ENCODE results near the gene AMZ2. TPM values are rescaled to one million over a fixed set of nuclear protein-coding genes. Genes with fewer than 3 reads are reported as not detected.
A peak's percentile ranks its signal among the peaks of the same experiment; 100 is the strongest.
"Not testable (repeated sequence)": the region's sequence is repeated elsewhere in the genome, so short reads cannot be mapped to it uniquely, and the experiment has no call there.

Gene AMZ2
- total RNA-seq, 1 donor from 2014 or later, result 75.8 TPM

DNA sequence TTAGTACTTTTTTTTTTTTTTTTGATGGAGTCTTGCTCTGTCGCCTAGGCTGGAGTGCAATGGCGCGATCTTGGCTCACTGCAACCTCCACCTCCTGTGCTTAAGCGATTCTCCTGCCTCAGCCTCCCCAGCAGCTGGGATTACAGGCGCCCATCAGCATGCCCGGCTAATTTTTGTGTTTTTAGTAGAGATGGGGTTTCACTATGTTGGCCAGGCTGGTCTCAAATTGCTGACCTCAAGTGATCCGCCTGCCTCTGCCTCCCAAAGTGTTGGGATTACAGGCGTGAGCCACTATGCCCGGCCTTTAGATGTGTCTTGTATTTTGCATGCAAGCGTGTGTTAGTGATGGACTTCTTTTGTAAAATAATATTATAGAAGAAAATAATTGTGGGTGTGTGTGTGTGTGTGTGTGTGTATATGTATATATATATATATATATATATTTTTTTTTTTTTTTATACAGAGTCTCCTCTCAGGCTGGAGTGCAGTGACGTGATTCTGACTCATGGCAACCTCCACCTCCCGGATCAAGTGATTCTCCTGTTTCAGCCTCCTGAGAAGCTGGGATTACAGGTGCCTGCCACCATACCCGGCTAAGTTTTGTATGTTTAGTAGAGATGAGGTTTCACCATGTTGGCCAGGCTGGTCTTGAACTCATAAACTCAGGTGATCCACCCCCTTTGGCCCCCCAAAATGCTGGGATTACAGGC, 38.5 kb upstream of the AMZ2 start:
- not testable (repeated sequence) for H3K27ac Mint-ChIP-seq, H3K27me3 Mint-ChIP-seq, H3K4me3 Mint-ChIP-seq, H3K9me3 Mint-ChIP-seq
- H3K36me3 Mint-ChIP-seq (ENCODE audit: low read depth), result peaks cover 38% of the 10 kb centered on the region
- intact Hi-C loops (cut with micrococcal nuclease), result loop anchor here (5.0 kb wide), 1 partner anchor 303 kb away; the partner anchor contains the start of gene PRKAR1A
- peak; percentile 50 for DNase-seq
- H3K4me1 Mint-ChIP-seq, result peaks cover 36% of the 10 kb centered on the region

DNA sequence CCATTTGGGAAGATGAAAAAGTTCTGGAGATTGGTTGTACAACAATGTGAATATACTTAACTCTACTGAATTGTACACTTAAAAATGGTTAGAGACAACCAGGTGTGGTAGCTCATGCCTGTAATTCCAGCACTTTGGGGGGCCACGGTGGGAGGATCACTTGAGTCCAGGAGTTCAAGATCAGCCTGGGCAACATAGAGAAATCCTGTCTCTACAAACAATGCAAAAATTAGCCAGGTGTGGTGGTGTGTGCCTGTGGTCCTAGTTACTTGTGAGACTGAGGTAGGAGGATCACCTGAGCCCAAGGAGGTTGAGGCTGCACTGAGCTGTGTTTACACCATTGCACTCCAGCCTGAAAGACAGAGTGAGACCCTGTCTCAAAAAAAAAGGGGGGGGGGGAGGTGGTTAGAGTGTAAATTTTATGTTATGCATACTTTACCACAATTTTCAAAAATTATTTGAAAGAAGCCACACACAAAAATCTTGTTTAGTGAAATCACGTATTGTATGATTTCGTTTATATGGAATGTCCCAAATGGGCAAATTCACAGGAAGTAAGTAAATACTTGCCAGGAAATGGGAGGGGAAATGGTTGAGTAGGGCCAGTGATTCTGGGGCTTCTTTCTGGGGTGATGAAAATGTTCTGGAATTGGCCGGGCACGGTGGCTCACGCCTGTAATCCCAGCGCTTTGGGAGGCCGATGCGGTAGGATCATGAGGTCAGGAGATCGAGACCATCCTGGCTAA, 37.1 kb upstream of the AMZ2 start:
- H3K27ac Mint-ChIP-seq, result no peak overlapping the region
- intact Hi-C loops (cut with micrococcal nuclease), result no loop called here
- peak; percentile 44 for DNase-seq
- H3K27me3 Mint-ChIP-seq, result no peaks in the 10 kb centered on the region
- H3K36me3 Mint-ChIP-seq (ENCODE audit: low read depth), result peaks cover 41% of the 10 kb centered on the region
- peaks cover 34% of the 10 kb centered on the region for H3K4me1 Mint-ChIP-seq
- no peak overlapping the region for H3K4me3 Mint-ChIP-seq
- no peaks in the 10 kb centered on the region for H3K9me3 Mint-ChIP-seq

DNA sequence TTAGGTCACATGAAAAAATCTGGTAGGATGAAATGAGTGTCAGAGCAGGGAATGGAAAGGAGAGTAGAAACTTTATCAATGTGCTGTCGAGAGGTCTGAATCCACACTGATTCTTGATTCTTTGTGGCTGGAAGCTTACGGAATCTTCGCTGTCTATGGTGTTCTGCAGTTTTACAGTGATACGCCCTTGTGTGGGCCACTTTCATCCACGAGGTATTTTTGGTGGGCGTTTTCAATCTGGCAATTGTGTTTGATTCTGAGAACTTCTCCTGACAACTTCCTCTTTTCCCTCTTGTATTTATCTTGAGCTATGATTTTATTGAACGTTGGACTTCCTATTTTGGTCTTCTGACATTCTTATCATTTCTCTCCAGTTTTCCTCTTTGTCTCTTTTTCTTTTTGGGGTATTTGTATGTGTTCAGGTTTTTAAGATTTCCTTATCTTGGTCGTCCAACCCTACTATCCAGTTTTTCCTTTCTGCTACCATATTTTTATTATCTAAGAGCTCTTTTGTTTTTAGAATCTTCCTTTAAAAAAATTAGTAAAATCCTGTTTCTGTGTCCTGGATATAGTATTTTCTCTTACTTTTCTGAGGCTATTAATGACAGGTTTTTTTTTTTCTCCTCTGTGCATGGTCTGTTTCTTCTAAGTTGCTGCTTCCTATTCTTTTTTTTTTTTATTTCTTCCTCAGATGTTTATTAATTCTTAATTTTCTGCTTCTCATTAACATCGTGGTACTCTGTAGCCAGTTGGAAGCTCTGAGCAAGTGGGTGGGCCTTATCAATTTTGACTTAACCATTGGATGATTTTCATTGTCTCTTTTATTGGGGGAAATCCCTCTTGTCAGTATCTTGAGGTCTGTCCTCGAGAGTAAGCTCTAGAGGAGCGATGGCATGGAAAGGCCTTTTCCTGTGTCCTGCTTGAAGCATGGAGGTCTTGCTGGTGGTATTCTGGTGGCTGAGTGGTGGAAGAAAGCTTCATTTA, 34.1 kb upstream of the AMZ2 start:
- H3K4me3 Mint-ChIP-seq; H3K27me3 Mint-ChIP-seq; intact Hi-C loops (cut with micrococcal nuclease); H3K9me3 Mint-ChIP-seq: not testable (repeated sequence)
- peaks cover 22% of the 10 kb centered on the region for H3K4me1 Mint-ChIP-seq
- peak; percentile 50 for DNase-seq
- H3K27ac Mint-ChIP-seq, result peak overlapping the region; percentile 3
- peaks cover 45% of the 10 kb centered on the region for H3K36me3 Mint-ChIP-seq (ENCODE audit: low read depth)

- H3K36me3 Mint-ChIP-seq (ENCODE audit: low read depth), result peaks cover 39% of the 10 kb centered on the region
- intact Hi-C loops (cut with micrococcal nuclease); H3K9me3 Mint-ChIP-seq; H3K27ac Mint-ChIP-seq; H3K27me3 Mint-ChIP-seq; H3K4me3 Mint-ChIP-seq: not testable (repeated sequence)
- DNase-seq, result peak; percentile 45
- H3K4me1 Mint-ChIP-seq, result peaks cover 18% of the 10 kb centered on the region
These were observed 32.4 kb upstream of the AMZ2 start for GRCh38 chr17:68215453-68215852.

GRCh38 chr17:68219429-68219828, 28.4 kb upstream of the AMZ2 start:
- H3K9me3 Mint-ChIP-seq; intact Hi-C loops (cut with micrococcal nuclease); H3K27me3 Mint-ChIP-seq: not testable (repeated sequence)

GRCh38 chr17:68220186-68220585, 27.7 kb upstream of the AMZ2 start:
- peaks cover 28% of the 10 kb centered on the region for H3K36me3 Mint-ChIP-seq (ENCODE audit: low read depth)
- intact Hi-C loops (cut with micrococcal nuclease), result not testable (repeated sequence)

More at GRCh38 chr17:68219429-68219828, 28.4 kb upstream of the AMZ2 start:
- not testable (repeated sequence) for H3K4me3 Mint-ChIP-seq, DNase-seq, H3K27ac Mint-ChIP-seq, H3K4me1 Mint-ChIP-seq
- H3K36me3 Mint-ChIP-seq (ENCODE audit: low read depth), result peaks cover 27% of the 10 kb centered on the region

GRCh38 chr17:68220786-68221185, 27.1 kb upstream of the AMZ2 start:
- DNase-seq; H3K27ac Mint-ChIP-seq; H3K4me3 Mint-ChIP-seq; H3K27me3 Mint-ChIP-seq; intact Hi-C loops (cut with micrococcal nuclease); H3K9me3 Mint-ChIP-seq; H3K4me1 Mint-ChIP-seq: not testable (repeated sequence)
- peaks cover 28% of the 10 kb centered on the region for H3K36me3 Mint-ChIP-seq (ENCODE audit: low read depth)

More at GRCh38 chr17:68220186-68220585, 27.7 kb upstream of the AMZ2 start:
- H3K27me3 Mint-ChIP-seq, H3K9me3 Mint-ChIP-seq, H3K27ac Mint-ChIP-seq, H3K4me3 Mint-ChIP-seq, DNase-seq, H3K4me1 Mint-ChIP-seq: not testable (repeated sequence)

GRCh38 chr17:68221786-68222185, 26.1 kb upstream of the AMZ2 start:
- no peak overlapping the region for H3K4me3 Mint-ChIP-seq
- peaks cover 28% of the 10 kb centered on the region for H3K36me3 Mint-ChIP-seq (ENCODE audit: low read depth)
- no peaks in the 10 kb centered on the region for H3K27me3 Mint-ChIP-seq
- intact Hi-C loops (cut with micrococcal nuclease), result no loop called here
- no peaks in the 10 kb centered on the region for H3K4me1 Mint-ChIP-seq
- DNase-seq, result no peak
- H3K27ac Mint-ChIP-seq, result no peak overlapping the region
- no peaks in the 10 kb centered on the region for H3K9me3 Mint-ChIP-seq

DNA sequence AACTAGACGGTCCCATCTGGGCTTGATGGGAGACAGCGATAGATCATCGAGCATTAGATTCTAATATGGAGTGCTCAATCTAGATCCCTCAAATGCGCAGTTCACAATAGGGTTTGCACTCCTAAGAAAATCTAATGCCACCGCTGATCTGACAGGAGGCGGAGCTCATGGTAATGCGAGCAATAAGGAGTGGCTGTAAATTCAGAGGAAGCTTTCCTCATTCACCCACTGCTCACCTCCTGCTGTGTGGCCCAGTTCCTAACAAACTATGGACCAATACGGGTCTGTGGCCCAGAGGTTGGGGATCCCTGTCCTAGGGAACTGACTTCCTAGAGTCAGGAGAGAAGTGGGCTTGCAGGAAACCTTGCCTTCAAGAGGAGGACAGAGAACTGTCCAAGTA, 25.2 kb upstream of the AMZ2 start:
- Mint-ChIP-seq H3K4me1 (peaks cover 3% of the 10 kb centered on the region), H3K4me3 (no peak overlapping the region), H3K27me3 (no peaks in the 10 kb centered on the region), H3K9me3 (no peaks in the 10 kb centered on the region), H3K27ac (peak overlapping the region; percentile 30), H3K36me3 (ENCODE audit: low read depth) (peaks cover 31% of the 10 kb centered on the region)
- no peak for DNase-seq
- intact Hi-C loops (cut with micrococcal nuclease), result no loop called here

DNA sequence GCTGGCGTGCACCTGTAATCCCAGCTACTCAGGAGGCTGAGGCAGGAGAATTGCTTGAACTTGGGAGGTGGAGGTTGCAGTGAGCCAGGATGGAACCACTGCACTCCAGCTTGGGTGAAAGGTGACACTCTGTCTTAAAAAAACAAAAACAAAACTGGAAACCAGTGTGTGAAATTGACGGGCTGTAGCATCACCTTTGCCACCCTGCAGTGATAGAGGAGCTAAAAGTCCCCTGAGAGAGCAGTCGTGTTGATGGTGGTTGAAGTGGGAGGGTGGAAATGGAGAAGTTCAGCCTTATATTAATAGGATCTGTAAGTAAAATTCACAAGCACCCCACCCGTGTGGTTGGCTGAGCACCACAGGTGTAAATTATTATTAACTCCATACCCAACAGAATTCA, 22.8 kb upstream of the AMZ2 start:
- Mint-ChIP-seq H3K36me3 (ENCODE audit: low read depth) (peaks cover 27% of the 10 kb centered on the region), H3K4me1 (peaks cover 19% of the 10 kb centered on the region)
- H3K9me3 Mint-ChIP-seq; DNase-seq; H3K4me3 Mint-ChIP-seq; intact Hi-C loops (cut with micrococcal nuclease); H3K27ac Mint-ChIP-seq; H3K27me3 Mint-ChIP-seq: not testable (repeated sequence)

GRCh38 chr17:68228039-68228680, 19.7 kb upstream of the AMZ2 start:
- H3K9me3 Mint-ChIP-seq; intact Hi-C loops (cut with micrococcal nuclease); H3K27me3 Mint-ChIP-seq; DNase-seq: not testable (repeated sequence)
- Mint-ChIP-seq H3K4me3 (peak overlapping the region; percentile 0), H3K27ac (peak overlapping the region; percentile 56), H3K4me1 (peaks cover 22% of the 10 kb centered on the region), H3K36me3 (ENCODE audit: low read depth) (peaks cover 16% of the 10 kb centered on the region)

GRCh38 chr17:68228817-68229570, 18.8 kb upstream of the AMZ2 start:
- Mint-ChIP-seq H3K27ac (no peak overlapping the region), H3K9me3 (no peaks in the 10 kb centered on the region), H3K36me3 (ENCODE audit: low read depth) (peaks cover 16% of the 10 kb centered on the region), H3K27me3 (no peaks in the 10 kb centered on the region), H3K4me3 (no peak overlapping the region), H3K4me1 (peaks cover 22% of the 10 kb centered on the region)
- no peak for DNase-seq
- intact Hi-C loops (cut with micrococcal nuclease), result no loop called here

- Mint-ChIP-seq H3K4me1 (peaks cover 24% of the 10 kb centered on the region), H3K27ac (no peak overlapping the region)
These were observed 18.2 kb upstream of the AMZ2 start for GRCh38 chr17:68229619-68230018.

More at GRCh38 chr17:68229619-68230018, 18.2 kb upstream of the AMZ2 start:
- Mint-ChIP-seq H3K4me3 (no peak overlapping the region), H3K9me3 (no peaks in the 10 kb centered on the region), H3K36me3 (ENCODE audit: low read depth) (peaks cover 15% of the 10 kb centered on the region), H3K27me3 (no peaks in the 10 kb centered on the region)
- intact Hi-C loops (cut with micrococcal nuclease), result no loop called here
- no peak for DNase-seq
